T47D (cell line): ENCODE data around the gene KCNH6.

Experiments
- DNase-seq, 2 experiments: peaks; one replicate each; pipeline versions ENCODE4 v3.0.0 to v3.0.0-alpha.2; 2011 to 2012; ENCODE audit warnings: low read depth in 1 of 2, low spot score in 1 of 2
- JUND ChIP-seq: IDR thresholded peaks from 2 replicates; pipeline ENCODE4 v1.6.1; 2012; ENCODE audit warnings: low read depth
- in situ Hi-C: cut with HindIII; loops from 2 replicates; pipeline ENCODE4 v1.10.0; 2016; ENCODE audit warnings: low sequenced_read_pairs, low pct_unique_long_range_greater_than_20kb

KCNH6 gene

GRCh38 chr17:63492940-63493339 lies 30.2 kb upstream of the KCNH6 start:
- no peak for TF ChIP-seq JUND
- in situ Hi-C loops: no loop called here
- DNase-seq: no peak

- TF ChIP-seq JUND: no peak
- DNase-seq: no peak
- in situ Hi-C loops: no loop called here
Observed at GRCh38 chr17:63493411-63493810, 29.7 kb upstream of the KCNH6 start.

DNA sequence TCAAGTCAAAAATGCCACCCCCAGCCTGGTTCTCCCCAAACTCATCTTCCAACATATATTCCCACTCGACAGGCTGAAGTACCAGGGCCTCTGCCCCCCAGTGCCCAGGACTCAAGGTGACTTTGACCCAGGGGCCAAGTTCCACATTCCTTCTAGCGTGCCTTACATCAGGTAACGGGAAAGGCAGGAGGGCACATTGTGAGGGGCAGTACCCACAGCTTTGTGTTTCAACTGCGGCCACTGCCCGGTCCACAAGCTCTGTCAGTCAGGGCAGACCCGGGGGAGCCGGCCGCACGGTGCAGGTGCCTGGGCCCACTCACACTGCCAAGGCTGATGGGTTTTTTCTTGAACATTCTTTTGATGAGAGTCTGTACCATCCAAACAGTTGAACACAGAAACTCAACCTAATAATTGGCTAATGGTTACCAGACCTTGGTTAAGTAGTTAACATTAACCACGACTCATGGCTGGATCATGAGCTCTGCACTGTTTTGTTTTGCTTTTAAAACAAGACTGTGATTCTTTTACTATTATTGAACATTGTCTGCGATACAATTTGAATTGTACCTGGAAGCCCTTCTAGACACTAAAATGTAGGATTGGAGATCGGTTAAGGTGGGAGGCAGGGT lies 28.7 kb upstream of the KCNH6 start:
- in situ Hi-C loops: no loop called here
- no peak for TF ChIP-seq JUND
- DNase-seq: no peak

DNA sequence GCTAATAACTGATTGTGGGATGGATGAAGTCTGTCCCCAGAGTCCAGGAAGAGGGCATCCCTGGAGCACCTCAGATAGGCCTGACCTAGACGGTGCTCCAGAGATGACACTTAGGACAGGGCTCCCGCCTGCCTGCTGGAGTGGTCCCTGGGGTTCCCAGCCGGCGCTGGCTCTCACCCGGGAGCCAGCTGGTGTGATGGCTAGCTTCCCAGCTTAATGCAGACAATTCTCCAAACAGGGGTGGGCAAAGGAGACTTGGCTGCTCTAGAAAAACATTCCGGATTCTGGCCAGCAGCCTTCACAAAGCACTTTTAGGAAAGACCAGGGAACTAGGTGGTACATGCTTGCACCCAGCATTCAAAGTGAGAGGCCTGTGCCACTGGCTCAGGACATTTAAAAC lies 27.7 kb upstream of the KCNH6 start:
- DNase-seq: no peak
- no peak for TF ChIP-seq JUND
- in situ Hi-C loops: no loop called here

DNA sequence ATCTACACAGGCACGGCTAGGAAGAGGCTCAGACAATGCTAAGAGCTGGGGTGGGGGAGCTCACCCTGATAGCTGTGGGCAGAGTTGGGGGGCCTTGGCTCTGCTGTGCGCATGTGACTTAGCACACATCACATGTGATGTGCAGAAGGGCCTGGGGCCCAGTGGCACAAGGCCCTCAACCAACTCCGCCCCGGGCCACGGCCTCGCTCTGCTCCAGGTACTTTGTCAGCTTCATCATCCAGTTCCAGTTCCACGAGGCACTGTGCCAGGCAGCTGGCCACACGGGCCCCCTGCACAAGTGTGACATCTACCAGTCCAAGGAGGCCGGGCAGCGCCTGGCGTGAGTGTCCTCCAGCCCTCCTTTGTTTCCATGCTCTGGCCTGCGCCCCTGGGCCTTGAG lies 27.0 kb upstream of the KCNH6 start:
- no peak for DNase-seq
- TF ChIP-seq JUND: no peak
- in situ Hi-C loops: no loop called here

DNA sequence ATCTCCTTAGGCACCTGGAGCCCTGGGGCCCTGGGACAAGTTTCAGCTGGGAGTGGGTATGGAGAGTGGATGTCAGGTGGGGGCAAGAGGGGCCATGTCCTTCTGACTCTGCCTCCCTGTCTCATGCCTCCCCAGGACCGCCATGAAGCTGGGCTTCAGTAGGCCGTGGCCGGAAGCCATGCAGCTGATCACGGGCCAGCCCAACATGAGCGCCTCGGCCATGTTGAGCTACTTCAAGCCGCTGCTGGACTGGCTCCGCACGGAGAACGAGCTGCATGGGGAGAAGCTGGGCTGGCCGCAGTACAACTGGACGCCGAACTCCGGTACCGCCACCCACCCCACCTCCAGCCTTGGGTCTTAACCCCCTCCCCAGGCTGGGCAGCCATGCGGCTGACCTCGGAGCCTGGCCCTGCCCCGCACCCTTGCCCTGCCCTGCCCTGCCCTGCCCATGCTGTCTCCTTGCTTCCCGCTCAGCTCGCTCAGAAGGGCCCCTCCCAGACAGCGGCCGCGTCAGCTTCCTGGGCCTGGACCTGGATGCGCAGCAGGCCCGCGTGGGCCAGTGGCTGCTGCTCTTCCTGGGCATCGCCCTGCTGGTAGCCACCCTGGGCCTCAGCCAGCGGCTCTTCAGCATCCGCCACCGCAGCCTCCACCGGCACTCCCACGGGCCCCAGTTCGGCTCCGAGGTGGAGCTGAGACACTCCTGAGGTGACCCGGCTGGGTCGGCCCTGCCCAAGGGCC lies 26.3 kb upstream of the KCNH6 start:
- DNase-seq: no peak
- in situ Hi-C loops: no loop called here
- TF ChIP-seq JUND: no peak

- peak in 1 of 2 experiments; percentile 24 for DNase-seq
- in situ Hi-C loops: no loop called here
- TF ChIP-seq JUND: no peak
Observed at GRCh38 chr17:63497708-63498483, 25.3 kb upstream of the KCNH6 start.

GRCh38 chr17:63498626-63499195 lies 24.4 kb upstream of the KCNH6 start:
- no peak for TF ChIP-seq JUND
- DNase-seq: no peak
- in situ Hi-C loops: no loop called here

DNA sequence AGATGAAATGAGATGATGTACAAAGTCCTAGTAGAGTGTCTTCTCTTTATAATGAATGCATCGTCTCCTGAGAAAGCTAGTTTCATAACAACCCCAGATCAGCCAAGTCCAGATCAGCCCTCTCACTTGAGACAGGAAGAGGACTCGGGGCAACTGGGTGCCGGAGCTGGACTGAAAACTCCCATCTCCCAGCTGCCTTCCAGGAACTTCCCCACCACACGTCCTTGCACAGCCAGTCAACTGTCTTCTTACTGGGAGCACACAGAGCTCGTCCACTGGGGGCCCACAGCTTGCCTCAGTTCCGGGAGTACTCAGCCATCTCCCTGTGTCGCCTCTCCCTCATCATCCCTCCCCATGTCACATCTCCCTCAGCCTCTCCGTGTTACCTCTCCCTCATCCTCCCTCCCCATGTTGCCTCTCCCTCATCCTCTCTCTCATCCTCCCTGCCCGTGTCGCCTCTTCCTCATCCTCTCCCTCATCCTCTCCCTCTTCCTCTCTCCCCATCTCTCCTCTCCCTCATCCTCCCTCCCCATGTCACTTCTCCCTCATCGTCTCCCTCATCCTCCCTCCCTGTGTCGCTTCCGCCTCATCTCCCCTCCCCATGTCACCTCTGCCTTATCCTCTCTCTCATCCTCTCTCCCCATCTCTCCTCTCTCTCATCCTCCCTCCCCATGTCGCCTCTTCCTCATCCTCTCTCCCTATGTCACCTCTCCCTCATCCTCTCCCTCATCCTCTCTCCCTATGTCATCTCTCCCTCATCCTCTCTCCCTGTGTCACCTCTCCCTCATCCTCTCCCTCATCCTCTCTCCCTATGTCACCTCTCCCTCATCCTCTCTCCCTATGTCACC lies 22.4 kb upstream of the KCNH6 start:
- no peak for TF ChIP-seq JUND
- no peak for DNase-seq
- in situ Hi-C loops: no loop called here

DNA sequence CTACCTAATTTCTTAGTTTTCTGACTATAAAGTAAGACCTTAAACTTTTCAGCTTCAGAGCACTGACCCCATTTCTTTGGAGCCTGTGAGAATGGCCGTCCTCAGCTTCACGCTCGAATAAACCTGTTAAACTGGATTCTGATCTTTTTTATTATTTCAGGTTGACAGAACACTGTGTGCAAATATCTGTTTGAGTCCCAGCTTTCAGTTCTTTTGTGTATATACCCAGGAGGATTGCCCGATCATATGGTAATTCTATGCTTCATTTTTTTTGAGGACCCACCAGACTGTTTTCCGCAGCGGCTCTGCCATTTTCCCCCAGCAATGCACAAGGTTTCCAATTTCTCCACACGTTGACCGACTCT lies 19.8 kb upstream of the KCNH6 start:
- in situ Hi-C loops: no loop called here
- no peak for TF ChIP-seq JUND
- DNase-seq: peak in 1 of 2 experiments; percentile 65

DNA sequence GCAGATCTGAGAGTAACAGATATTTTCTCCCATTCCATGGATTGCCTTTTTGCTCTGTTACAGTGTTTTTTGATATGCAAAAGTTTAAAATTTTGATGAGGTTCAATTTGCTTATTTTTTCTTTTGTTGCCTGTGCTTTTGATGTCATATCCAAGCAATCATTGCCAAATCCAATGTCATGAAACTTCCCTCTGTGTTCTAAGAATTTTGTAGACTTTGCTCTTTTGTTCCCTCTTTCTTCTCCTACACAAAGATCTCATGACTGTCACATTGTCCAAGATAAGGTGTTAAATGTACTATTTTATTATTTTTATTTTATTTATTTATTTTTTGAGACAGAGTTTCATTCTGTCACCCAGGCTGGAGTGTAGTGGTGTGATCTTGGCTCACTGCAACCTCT lies 18.9 kb upstream of the KCNH6 start:
- TF ChIP-seq JUND: no peak
- no peak for DNase-seq
- in situ Hi-C loops: no loop called here

DNA sequence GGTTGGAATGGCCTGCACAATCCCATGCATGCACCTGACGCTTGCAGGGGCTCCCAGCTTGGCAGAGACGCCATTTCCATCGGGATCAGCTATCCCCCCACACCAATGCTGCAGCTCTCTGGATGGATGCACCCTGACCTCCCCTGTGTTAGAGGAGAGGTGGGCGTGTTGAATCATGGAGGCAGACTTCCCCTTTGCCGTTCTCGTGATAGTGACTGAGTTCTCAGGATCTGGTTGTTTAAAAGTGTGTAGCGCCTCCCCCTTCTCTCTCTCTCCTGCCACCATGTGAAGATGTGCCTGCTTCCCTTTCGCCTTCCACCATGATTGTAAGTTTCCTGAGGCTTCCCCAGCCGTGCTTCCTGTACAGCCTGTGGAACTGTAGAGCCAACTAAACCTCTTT lies 17.8 kb upstream of the KCNH6 start:
- TF ChIP-seq JUND: no peak
- in situ Hi-C loops: no loop called here
- no peak for DNase-seq
